IMR-90 (cell line): ENCODE measurements around the gene IL13RA1. TPM values are rescaled to one million over a fixed set of nuclear protein-coding genes. Genes with fewer than 3 reads are reported as not detected.

ENCODE experiments used
- ATAC-seq: fragments of 200-7000 bp; cut with Tn5 transposase; 2 replicates; pipeline ENCODE4 v1.9.1; 2020; ENCODE audit warnings: low read depth, mild to moderate bottlenecking, moderate library complexity
- BruUV-seq: library from RNA; stranded (reverse); fragments of 400-500 nt; replicated peaks from 2 replicates; lab custom pipeline; 2021; lab: Mats Ljungman, UMichigan
- CTCF ChIA-PET: fragments of 300-600 bp; formaldehyde crosslinking; extraction: SDS; loops from one replicate; lab custom pipeline; 2021; ENCODE audit warnings: antibody characterized with exemption; lab: Yijun Ruan, JAX
- POLR2A ChIA-PET: fragments of 300-600 bp; sonication (Branson Sonifier 250); formaldehyde crosslinking; loops from one replicate; lab custom pipeline; 2022; ENCODE audit warnings: antibody characterized with exemption; ENCODE audit not compliant: unreplicated experiment; lab: Charles Lee
- DNase-seq: peaks from one replicate; pipeline ENCODE4 v3.0.0; 2013
- H2AFZ ChIP-seq: replicated peaks from 2 replicates; pipeline ENCODE3; 2013; ENCODE audit warnings: low read length, mild to moderate bottlenecking; ENCODE audit not compliant: poor library complexity
- H2AK5ac ChIP-seq: 2 replicates; pipeline ENCODE4 v1.6.1; 2013; ENCODE audit warnings: low read depth, low read length, inconsistent platforms
- H2AK9ac ChIP-seq: replicated peaks from 2 replicates; pipeline ENCODE3; 2013; ENCODE audit warnings: mild to moderate bottlenecking, low read depth, low read length, moderate library complexity; ENCODE audit not compliant: poor library complexity
- H2BK120ac ChIP-seq: 2 replicates; pipeline ENCODE4 v1.6.1; 2013; ENCODE audit warnings: low read depth, low read length, inconsistent platforms
- H2BK15ac ChIP-seq: 3 replicates; pipeline ENCODE4 v1.6.1; 2013; ENCODE audit warnings: low read depth, low read length, inconsistent platforms
- H2BK20ac ChIP-seq: 2 replicates; pipeline ENCODE4 v1.6.1; 2013; ENCODE audit warnings: low read depth, mild to moderate bottlenecking, inconsistent platforms, low read length, moderate library complexity
- H2BK5ac ChIP-seq: 2 replicates; pipeline ENCODE4 v1.6.1; 2013; ENCODE audit warnings: mild to moderate bottlenecking, low read depth, low read length, inconsistent platforms; ENCODE audit not compliant: poor library complexity, severe bottlenecking
- H3K14ac ChIP-seq: replicated peaks from 2 replicates; pipeline ENCODE4 v1.6.1; 2013; ENCODE audit warnings: low read depth, low read length, inconsistent platforms
- H3K18ac ChIP-seq: 2 replicates; pipeline ENCODE4 v1.6.1; 2013; ENCODE audit warnings: low read depth, low read length, control low read depth
- H3K23ac ChIP-seq: 2 replicates; pipeline ENCODE4 v1.6.1; 2013; ENCODE audit warnings: low read depth, low read length, inconsistent platforms
- H3K27ac ChIP-seq: 2 replicates; pipeline ENCODE4 v1.5.1; 2013; ENCODE audit warnings: mild to moderate bottlenecking, control low read depth, low read length; ENCODE audit not compliant: insufficient read depth
- H3K27me3 ChIP-seq: 2 replicates; pipeline ENCODE4 v1.6.1; 2013; ENCODE audit warnings: low read length; ENCODE audit not compliant: control insufficient read depth, insufficient read depth
- H3K36me3 ChIP-seq: 2 replicates; pipeline ENCODE4 v1.6.1; 2013; ENCODE audit warnings: low read length, mixed read lengths; ENCODE audit not compliant: control insufficient read depth, insufficient read depth
- H3K4ac ChIP-seq: 2 replicates; pipeline ENCODE4 v1.6.1; 2013; ENCODE audit warnings: low read depth, low read length, inconsistent platforms
- H3K4me1 ChIP-seq: 2 replicates; pipeline ENCODE4 v1.6.1; 2013; ENCODE audit warnings: low read length, mixed read lengths; ENCODE audit not compliant: control insufficient read depth, insufficient read depth
- H3K4me2 ChIP-seq: 2 replicates; pipeline ENCODE4 v1.6.1; 2013; ENCODE audit warnings: low read depth, mild to moderate bottlenecking, control low read depth, low read length, moderate library complexity
- H3K4me3 ChIP-seq: 2 replicates; pipeline ENCODE4 v1.5.1; 2013; ENCODE audit warnings: low read depth, mild to moderate bottlenecking, control low read depth, low read length, moderate library complexity; ENCODE audit not compliant: insufficient read depth
- H3K56ac ChIP-seq: 2 replicates; pipeline ENCODE4 v1.6.1; 2013; ENCODE audit warnings: low read length, inconsistent platforms; ENCODE audit not compliant: insufficient read depth; ENCODE audit errors: extremely low read depth
- H3K79me1 ChIP-seq, 2 experiments: 2 replicates each; pipeline ENCODE4 v1.6.1; 2013; ENCODE audit warnings: low read length in 2 of 2, inconsistent platforms in 1 of 2, low read depth in 1 of 2
- H3K9ac ChIP-seq: 2 replicates; pipeline ENCODE4 v1.6.1; 2013; ENCODE audit warnings: low read depth, low read length, control low read depth
- H3K9me1 ChIP-seq: 2 replicates; pipeline ENCODE4 v1.6.1; 2013; ENCODE audit warnings: low read length, inconsistent platforms; ENCODE audit not compliant: insufficient read depth
- H3K9me3 ChIP-seq: 2 replicates; pipeline ENCODE4 v1.6.1; 2013; ENCODE audit warnings: low read length; ENCODE audit not compliant: control insufficient read depth, insufficient read depth
- H4K20me1 ChIP-seq: 2 replicates; pipeline ENCODE4 v1.6.1; 2013; ENCODE audit warnings: low read length, inconsistent platforms; ENCODE audit not compliant: insufficient read depth
- H4K5ac ChIP-seq: 2 replicates; pipeline ENCODE4 v1.6.1; 2013; ENCODE audit warnings: mild to moderate bottlenecking, low read depth, low read length, control low read depth
- H4K8ac ChIP-seq, 2 experiments: 2 replicates each; pipeline ENCODE4 v1.6.1; 2013; ENCODE audit warnings: low read depth in 2 of 2, low read length in 2 of 2, control low read depth in 1 of 2, inconsistent platforms in 1 of 2
- H4K91ac ChIP-seq: 2 replicates; pipeline ENCODE4 v1.6.1; 2013; ENCODE audit warnings: low read depth, low read length, inconsistent platforms; ENCODE audit not compliant: insufficient read depth
- BHLHE40 ChIP-seq: fragments of 150-350 bp; IDR thresholded peaks from 2 replicates; pipeline ENCODE4 v1.6.1; 2016; ENCODE audit warnings: mild to moderate bottlenecking, low read depth, low read length
- CEBPB ChIP-seq: IDR thresholded peaks from 2 replicates; pipeline ENCODE4 v1.6.1; 2012; ENCODE audit warnings: low read depth, low read length, improper control_type of control experiment
- CHD1 ChIP-seq: IDR thresholded peaks from 2 replicates; pipeline ENCODE4 v1.6.1; 2012; ENCODE audit warnings: low read depth, low read length, improper control_type of control experiment
- CTCF ChIP-seq: conservative IDR thresholded peaks from 2 replicates; pipeline ENCODE4 v1.5.1; 2012; ENCODE audit warnings: mild to moderate bottlenecking, low read depth, low read length, improper control_type of control experiment
- FOS ChIP-seq: fragments of 150-350 bp; IDR thresholded peaks from 2 replicates; pipeline ENCODE4 v1.6.1; 2016; ENCODE audit warnings: low read depth, low read length
- MAFK ChIP-seq: IDR thresholded peaks from 2 replicates; pipeline ENCODE4 v1.6.1; 2012; ENCODE audit warnings: low read depth, low read length, improper control_type of control experiment
- MAZ ChIP-seq: IDR thresholded peaks from 2 replicates; pipeline ENCODE4 v1.6.1; 2012; ENCODE audit warnings: low read depth, mild to moderate bottlenecking, low read length, improper control_type of control experiment, moderate library complexity, borderline replicate concordance
- MXI1 ChIP-seq: IDR thresholded peaks from 2 replicates; pipeline ENCODE4 v1.6.1; 2012; ENCODE audit warnings: low read depth, mild to moderate bottlenecking, low read length, moderate library complexity, borderline replicate concordance
- NFE2L2 ChIP-seq: fragments of 150-350 bp; IDR thresholded peaks from 2 replicates; pipeline ENCODE4 v1.6.1; 2016; ENCODE audit warnings: low read depth, mild to moderate bottlenecking, low read length
- POLR2A ChIP-seq: IDR thresholded peaks from 2 replicates; pipeline ENCODE4 v1.6.1; 2012; ENCODE audit warnings: mild to moderate bottlenecking, low read depth, low read length
- RCOR1 ChIP-seq: IDR thresholded peaks from 2 replicates; pipeline ENCODE4 v1.6.1; 2012; ENCODE audit warnings: mild to moderate bottlenecking, low read length, improper control_type of control experiment; ENCODE audit not compliant: insufficient replicate concordance
- RFX5 ChIP-seq: IDR thresholded peaks from 2 replicates; pipeline ENCODE4 v1.8.0; 2012; ENCODE audit warnings: low read depth, mild to moderate bottlenecking, low read length, moderate library complexity
- WGBS, 2 experiments: methylation state at CpG; one replicate each; pipeline versions ENCODE4 v1.1.5 to v1.1.7; 2013; ENCODE audit warnings: missing lambda C conversion rate in 2 of 2; ENCODE audit not compliant: insufficient read length in 1 of 2; ENCODE audit errors: extremely low coverage in 2 of 2; 5-methylcytosine and 5-hydroxymethylcytosine counted together
- dilution Hi-C: fragments of 300-500 bp; cut with HindIII; formaldehyde crosslinking; loops from one replicate; pipeline ENCODE4 v1.14.3; 2018; ENCODE audit warnings: low sequenced_read_pairs; ENCODE audit not compliant: unreplicated experiment
- in situ Hi-C: fragments of 300-500 bp; cut with MboI; formaldehyde crosslinking; loops from 3 replicates; pipeline ENCODE4 v1.14.3; 2019; ENCODE audit warnings: low sequenced_read_pairs, inconsistent platforms, mixed read lengths
- intact Hi-C: fragments of 100-400 bp; cut with micrococcal nuclease; formaldehyde crosslinking; loops from 2 replicates; pipeline ENCODE4 v1.10.0; 2022
- polyA plus RNA-seq, 3 experiments: library from polyadenylated mRNA; depleted of rRNA; stranded (reverse); fragments of >200 nt; gene quantifications; 2 replicates each; pipeline ENCODE4 v1.2.3, GENCODE V29; 2012; ENCODE audit warnings: low replicate concordance in 1 of 3
- total RNA-seq: library from RNA; depleted of rRNA; stranded (reverse); fragments of >200 nt; gene quantifications from 2 replicates; pipeline ENCODE4 v1.2.3, GENCODE V29; 2012
- TF ChIP-seq, protein P1 (sequence below): fragments of 150-350 bp; IDR thresholded peaks from 2 replicates; pipeline ENCODE4 v1.6.1; 2017; ENCODE audit warnings: mild to moderate bottlenecking, antibody characterized with exemption, low read length, low read depth

IL13RA1 gene
- total and polyA plus RNA-seq, 2 of the 4 experiments (the other 2 are of a cell fraction) = 24.2 to 31.7 TPM

GRCh38 chrX:118825227-118825626 is 97.8 kb downstream of the IL13RA1 start:
- BruUV-seq = no TSS peak
- peaks cover 46% of the 10 kb centered on the region for H3K27me3 ChIP-seq
- POLR2A ChIA-PET = no interaction called here
- H3K14ac ChIP-seq = no peak overlapping the region
- H4K91ac ChIP-seq = no peak overlapping the region
- no peak overlapping the region for H4K5ac ChIP-seq
- H3K9ac ChIP-seq = no peak overlapping the region
- H3K56ac ChIP-seq = no peak overlapping the region
- H2BK15ac ChIP-seq = no peak overlapping the region
- CTCF ChIA-PET = interaction anchor here (1.5 kb wide), 1 partner anchor 14 kb away, joined by 4 read pairs; no protein-coding TSS in a partner anchor
- H3K4me1 ChIP-seq = no peaks in the 10 kb centered on the region
- H2BK20ac ChIP-seq = no peak overlapping the region
- H2AK5ac ChIP-seq = no peak overlapping the region
- no peak overlapping the region for H2AK9ac ChIP-seq
- DNase-seq = no peak
- 50% methylated on average over 1 of the region's 16 CpGs; no CpG with 5 or more reads in 1 of the 2 experiments for WGBS, 2 experiments
- H3K36me3 ChIP-seq = no peaks in the 10 kb centered on the region
- H2AFZ ChIP-seq = no peak overlapping the region
- intact Hi-C loops (loop anchor here (5.0 kb wide), 1 partner anchor 773 kb away; no protein-coding TSS in a partner anchor), in situ Hi-C loops (no loop called here), dilution Hi-C loops (no loop called here)
- no peak overlapping the region for H3K27ac ChIP-seq
- ATAC-seq = no peak
- H3K79me1 ChIP-seq = no peaks in the 10 kb centered on the region
- H3K4ac ChIP-seq = no peak overlapping the region
- no peak overlapping the region for H3K23ac ChIP-seq
- no peaks in the 10 kb centered on the region for H4K20me1 ChIP-seq
- H2BK5ac ChIP-seq = no peak overlapping the region
- TF ChIP-seq MXI1 (no peak), MAFK (no peak), BHLHE40 (no peak), NFE2L2 (no peak), CTCF (no peak), FOS (no peak), RFX5 (no peak), RCOR1 (no peak), CEBPB (no peak), POLR2A (no peak), CHD1 (no peak), MAZ (no peak)
- TF ChIP-seq, protein P1, sequence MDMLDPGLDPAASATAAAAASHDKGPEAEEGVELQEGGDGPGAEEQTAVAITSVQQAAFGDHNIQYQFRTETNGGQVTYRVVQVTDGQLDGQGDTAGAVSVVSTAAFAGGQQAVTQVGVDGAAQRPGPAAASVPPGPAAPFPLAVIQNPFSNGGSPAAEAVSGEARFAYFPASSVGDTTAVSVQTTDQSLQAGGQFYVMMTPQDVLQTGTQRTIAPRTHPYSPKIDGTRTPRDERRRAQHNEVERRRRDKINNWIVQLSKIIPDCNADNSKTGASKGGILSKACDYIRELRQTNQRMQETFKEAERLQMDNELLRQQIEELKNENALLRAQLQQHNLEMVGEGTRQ = no peak
- H3K9me3 ChIP-seq = peaks cover 3% of the 10 kb centered on the region; the same call in 1 of the 2 replicates
- no peak overlapping the region for H3K4me2 ChIP-seq
- no peak overlapping the region for H2BK120ac ChIP-seq
- no peaks in the 10 kb centered on the region for H3K9me1 ChIP-seq
- H3K18ac ChIP-seq = no peak overlapping the region
- H4K8ac ChIP-seq = no peak overlapping the region
- no peak overlapping the region for H3K4me3 ChIP-seq
